Measurements from ENCODE around the gene CFAP161. TPM values are rescaled to one million over a fixed set of nuclear protein-coding genes. Genes with fewer than 3 reads are reported as not detected.

Gene CFAP161
- total RNA-seq, 3 donors from 2014 or later: 0.54 TPM; not detected in 2

DNA sequence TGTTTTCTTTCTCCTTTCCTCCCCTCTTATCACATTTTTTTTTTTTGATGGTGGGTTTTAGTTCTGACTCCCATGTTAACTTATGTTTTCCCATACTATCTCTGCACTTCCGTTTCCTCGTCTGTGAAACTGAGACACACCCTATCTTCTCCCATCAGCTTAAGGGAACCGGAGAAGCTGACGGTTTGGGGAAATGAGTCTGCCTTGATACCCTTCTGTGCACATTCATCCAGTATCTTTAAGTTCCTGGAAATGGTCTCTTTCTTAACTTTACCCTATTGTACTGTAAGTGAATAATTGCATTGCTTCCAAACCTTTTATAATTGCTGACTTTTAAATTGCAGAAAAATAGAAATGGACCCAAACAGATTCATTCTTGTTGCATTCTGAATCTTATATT lies 26.2 kb upstream of the CFAP161 start:
- no peak overlapping the region for H3K4me3 ChIP-seq
- intact Hi-C loops (cut with DNase I, micrococcal nuclease): loop anchor here (2.0 to 10.0 kb wide), 3 partner anchors 47 to 157 kb away; no protein-coding TSS in a partner anchor
- H3K9me3 ChIP-seq: no peaks in the 10 kb centered on the region
- TF ChIP-seq, protein P1, sequence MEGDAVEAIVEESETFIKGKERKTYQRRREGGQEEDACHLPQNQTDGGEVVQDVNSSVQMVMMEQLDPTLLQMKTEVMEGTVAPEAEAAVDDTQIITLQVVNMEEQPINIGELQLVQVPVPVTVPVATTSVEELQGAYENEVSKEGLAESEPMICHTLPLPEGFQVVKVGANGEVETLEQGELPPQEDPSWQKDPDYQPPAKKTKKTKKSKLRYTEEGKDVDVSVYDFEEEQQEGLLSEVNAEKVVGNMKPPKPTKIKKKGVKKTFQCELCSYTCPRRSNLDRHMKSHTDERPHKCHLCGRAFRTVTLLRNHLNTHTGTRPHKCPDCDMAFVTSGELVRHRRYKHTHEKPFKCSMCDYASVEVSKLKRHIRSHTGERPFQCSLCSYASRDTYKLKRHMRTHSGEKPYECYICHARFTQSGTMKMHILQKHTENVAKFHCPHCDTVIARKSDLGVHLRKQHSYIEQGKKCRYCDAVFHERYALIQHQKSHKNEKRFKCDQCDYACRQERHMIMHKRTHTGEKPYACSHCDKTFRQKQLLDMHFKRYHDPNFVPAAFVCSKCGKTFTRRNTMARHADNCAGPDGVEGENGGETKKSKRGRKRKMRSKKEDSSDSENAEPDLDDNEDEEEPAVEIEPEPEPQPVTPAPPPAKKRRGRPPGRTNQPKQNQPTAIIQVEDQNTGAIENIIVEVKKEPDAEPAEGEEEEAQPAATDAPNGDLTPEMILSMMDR (IDR thresholded peaks at IDR 0.05): no peak
- H3K4me1 ChIP-seq (ENCODE audit: low read depth): no peaks in the 10 kb centered on the region
- ATAC-seq (no peak), DNase-seq (no peak)
- no peaks in the 10 kb centered on the region for H3K36me3 ChIP-seq (ENCODE audit: low read depth)

DNA sequence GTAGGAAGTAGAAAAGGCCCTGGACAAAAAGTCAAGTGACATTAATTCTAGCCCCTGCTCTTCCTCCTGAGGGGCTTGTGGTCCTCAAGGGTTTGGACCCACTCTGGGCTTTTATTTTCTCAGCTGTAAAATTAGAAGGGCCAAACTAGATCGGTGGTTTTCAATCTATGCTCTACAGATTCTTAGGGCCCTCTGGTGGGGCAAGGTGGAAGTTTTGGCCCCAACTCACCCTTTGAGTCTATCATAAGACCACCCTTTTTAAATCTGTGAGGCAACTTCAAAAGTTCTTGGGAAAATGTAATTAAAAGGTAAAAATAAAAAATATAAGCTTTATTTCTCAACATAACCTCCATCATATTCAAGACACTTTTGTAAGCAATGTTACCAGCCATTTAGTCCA lies 25.6 kb upstream of the CFAP161 start:
- intact Hi-C loops (cut with DNase I, micrococcal nuclease): loop anchor here (5.0 to 10.0 kb wide), 2 partner anchors 154 to 156 kb away; no protein-coding TSS in a partner anchor
- H3K4me1 ChIP-seq (ENCODE audit: low read depth): no peaks in the 10 kb centered on the region
- ATAC-seq (no peak), DNase-seq (peak in 1 of 3 donors; percentile 15)
- TF ChIP-seq, protein P1 (IDR thresholded peaks at IDR 0.05): no peak
- H3K36me3 ChIP-seq (ENCODE audit: low read depth): no peaks in the 10 kb centered on the region
- H3K9me3 ChIP-seq: no peaks in the 10 kb centered on the region
- no peak overlapping the region for H3K4me3 ChIP-seq

DNA sequence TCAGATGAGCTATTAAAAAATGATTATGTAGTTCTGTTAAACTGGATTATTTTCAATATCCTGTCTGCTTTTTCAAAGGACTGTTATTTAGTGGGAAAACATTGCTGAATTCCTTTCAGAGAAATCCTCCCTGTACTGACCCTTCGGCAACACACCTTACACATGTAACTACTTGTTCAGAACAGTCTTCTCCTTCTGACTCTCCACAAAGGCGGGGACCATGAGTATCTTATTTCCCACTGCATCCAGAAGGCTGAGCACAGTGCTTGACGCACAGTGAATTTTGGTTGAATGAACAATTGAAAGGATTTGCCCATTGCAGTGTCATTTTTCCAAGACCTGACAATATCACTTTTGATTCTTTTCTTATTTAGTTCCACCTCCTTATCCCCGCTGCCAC lies 23.1 kb upstream of the CFAP161 start:
- Histone ChIP-seq H3K36me3 (ENCODE audit: low read depth) (no peaks in the 10 kb centered on the region), H3K9me3 (no peaks in the 10 kb centered on the region), H3K4me3 (no peak overlapping the region), H3K4me1 (ENCODE audit: low read depth) (no peaks in the 10 kb centered on the region)
- no peak for DNase-seq
- ATAC-seq: no peak
- intact Hi-C loops (cut with DNase I, micrococcal nuclease): no loop called here
- TF ChIP-seq, protein P1 (IDR thresholded peaks at IDR 0.05): no peak

DNA sequence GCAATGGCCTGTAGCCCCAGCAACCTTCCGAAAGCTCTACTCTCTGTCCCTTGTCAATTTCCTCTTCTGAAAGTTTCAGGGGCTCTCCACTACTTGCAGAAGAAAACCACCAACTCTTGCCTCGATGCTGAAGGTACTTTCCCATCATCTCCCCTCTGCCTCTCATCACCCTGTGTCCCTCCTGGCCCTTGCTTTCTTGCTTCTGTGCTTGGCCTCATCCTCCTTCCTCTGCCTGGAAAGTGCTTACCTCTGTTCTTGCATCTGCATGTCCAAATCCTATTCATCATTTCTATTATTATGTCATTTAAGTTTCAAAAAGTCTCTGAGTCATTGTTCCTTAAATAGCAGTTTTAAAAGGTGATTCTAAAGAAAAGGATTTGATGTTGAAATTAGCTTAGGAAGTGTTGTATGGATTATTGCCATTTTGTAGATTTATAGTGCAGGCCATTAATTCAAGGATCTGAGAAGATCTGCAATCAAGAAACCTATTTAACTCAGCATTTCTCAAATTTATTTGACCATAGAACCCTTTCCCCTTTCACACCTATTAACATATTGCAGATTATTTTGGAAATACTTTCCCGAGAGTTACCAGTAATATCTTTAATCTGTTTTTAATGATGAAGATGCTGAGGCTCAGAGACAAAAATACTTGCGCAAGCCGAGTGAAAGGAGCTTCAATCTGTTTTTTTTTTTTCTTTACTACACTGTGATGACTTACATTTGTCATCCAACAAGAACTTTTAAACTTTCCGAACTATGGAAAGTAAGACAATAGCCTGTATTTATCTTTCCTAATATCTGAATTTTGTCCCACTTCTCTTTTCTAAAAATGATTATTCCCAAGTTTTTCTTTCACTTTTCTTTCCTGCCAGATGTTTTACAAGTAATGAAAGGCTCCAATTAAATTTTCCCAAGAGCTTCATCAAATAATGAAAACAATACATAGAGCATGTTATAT lies 22.3 kb upstream of the CFAP161 start:
- intact Hi-C loops (cut with DNase I, micrococcal nuclease): no loop called here
- no peak for DNase-seq
- H3K4me1 ChIP-seq (ENCODE audit: low read depth): no peaks in the 10 kb centered on the region

DNA sequence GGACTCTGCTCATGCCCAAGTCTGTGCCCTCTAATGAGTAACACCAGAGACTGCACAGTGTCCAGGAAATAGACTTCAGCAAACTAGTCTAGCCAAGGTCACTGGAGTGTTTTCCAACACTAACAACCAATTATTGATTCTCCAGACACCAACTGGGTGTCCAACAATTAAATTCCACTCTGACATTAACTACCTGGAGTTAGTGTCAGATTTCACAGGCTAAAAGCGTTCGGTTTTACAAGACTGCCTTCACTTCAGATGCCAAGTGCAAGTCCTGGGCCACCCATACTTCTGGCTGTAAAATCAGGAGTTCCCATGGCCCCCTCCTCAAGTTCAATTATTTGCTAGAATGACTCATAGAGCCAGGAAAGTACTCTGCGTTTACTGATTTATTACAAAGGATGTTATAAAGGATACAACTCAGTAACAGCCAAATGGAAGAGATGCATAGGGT lies 20.8 kb upstream of the CFAP161 start:
- DNase-seq (no peak), ATAC-seq (no peak)
- TF ChIP-seq, protein P1 (IDR thresholded peaks at IDR 0.05): no peak
- Histone ChIP-seq H3K4me3 (no peak overlapping the region), H3K9me3 (no peaks in the 10 kb centered on the region), H3K4me1 (ENCODE audit: low read depth) (no peaks in the 10 kb centered on the region), H3K36me3 (ENCODE audit: low read depth) (no peaks in the 10 kb centered on the region)
- intact Hi-C loops (cut with DNase I, micrococcal nuclease): no loop called here

More for the DNA sequence above, 22.3 kb upstream of the CFAP161 start:
- TF ChIP-seq, protein P1 (IDR thresholded peaks at IDR 0.05): no peak
- ATAC-seq: no peak
- Histone ChIP-seq H3K9me3 (no peaks in the 10 kb centered on the region), H3K4me3 (no peak overlapping the region), H3K36me3 (ENCODE audit: low read depth) (no peaks in the 10 kb centered on the region)
